Activated T-cell treated with anti-CD3 and anti-CD28 coated beads, Interleukin-2, amount 50 U/mL, for 48 hours (primary cell): ENCODE results near the gene ADIRF.
"Not testable (repeated sequence)": the region's sequence is repeated elsewhere in the genome, so short reads cannot be mapped to it uniquely, and the experiment has no call there.

ENCODE experiments used
- DNase-seq, 2 experiments: peaks; one replicate each; pipeline ENCODE4 v3.0.0-alpha.2; 2020

ADIRF gene

GRCh38 chr10:86961481-86962091 lies 6.7 kb upstream of the ADIRF start:
- DNase-seq, result no peak

GRCh38 chr10:86962136-86962980 lies 5.9 kb upstream of the ADIRF start:
- DNase-seq, result peak; percentile 7 to 13

GRCh38 chr10:86962981-86963310 lies 5.3 kb upstream of the ADIRF start:
- DNase-seq, result no peak

GRCh38 chr10:86963341-86963919 lies 4.9 kb upstream of the ADIRF start:
- peak; percentile 12 to 13 for DNase-seq

GRCh38 chr10:86964061-86964846 lies 4.0 kb upstream of the ADIRF start:
- DNase-seq, result peak; percentile 11 to 13

GRCh38 chr10:86964847-86965190 lies 3.5 kb upstream of the ADIRF start:
- DNase-seq, result peak; percentile 15

GRCh38 chr10:86965986-86966654 lies 2.2 kb upstream of the ADIRF start:
- DNase-seq, result peak in 1 of 2 experiments; percentile 22

GRCh38 chr10:86967481-86967941 lies 771 bp upstream of the ADIRF start:
- no peak for DNase-seq

- no peak for DNase-seq
These were observed 693 bp downstream of the ADIRF start for GRCh38 chr10:86968994-86969355.

GRCh38 chr10:86969421-86970041 lies 1.2 kb downstream of the ADIRF start:
- DNase-seq, result no peak

GRCh38 chr10:86970162-86970981 lies 2.1 kb downstream of the ADIRF start:
- DNase-seq, result no peak

- DNase-seq, result no peak
These were observed 2.6 kb downstream of the ADIRF start for GRCh38 chr10:86970982-86971231.

GRCh38 chr10:86971232-86971991 lies 3.1 kb downstream of the ADIRF start:
- DNase-seq, result peak; percentile 85 to 88

GRCh38 chr10:86972613-86973380 lies 4.5 kb downstream of the ADIRF start:
- DNase-seq, result no peak

GRCh38 chr10:86974484-86974883 lies 6.2 kb downstream of the ADIRF start:
- no peak for DNase-seq

- DNase-seq, result no peak
These were observed 8.2 kb downstream of the ADIRF start for GRCh38 chr10:86976362-86977056.

- not testable (repeated sequence) for DNase-seq
These were observed 10.2 kb downstream of the ADIRF start for GRCh38 chr10:86978457-86978856.

GRCh38 chr10:86979296-86979818 lies 11.1 kb downstream of the ADIRF start:
- no peak for DNase-seq

- DNase-seq, result no peak
These were observed 11.7 kb downstream of the ADIRF start for GRCh38 chr10:86979977-86980448.
